ENCODE measurements around the gene RND3. TPM values are rescaled to one million over a fixed set of nuclear protein-coding genes. Genes with fewer than 3 reads are reported as not detected.

The RND3 gene
- total RNA-seq, 1 donor from 2014 or later, result not detected

DNA sequence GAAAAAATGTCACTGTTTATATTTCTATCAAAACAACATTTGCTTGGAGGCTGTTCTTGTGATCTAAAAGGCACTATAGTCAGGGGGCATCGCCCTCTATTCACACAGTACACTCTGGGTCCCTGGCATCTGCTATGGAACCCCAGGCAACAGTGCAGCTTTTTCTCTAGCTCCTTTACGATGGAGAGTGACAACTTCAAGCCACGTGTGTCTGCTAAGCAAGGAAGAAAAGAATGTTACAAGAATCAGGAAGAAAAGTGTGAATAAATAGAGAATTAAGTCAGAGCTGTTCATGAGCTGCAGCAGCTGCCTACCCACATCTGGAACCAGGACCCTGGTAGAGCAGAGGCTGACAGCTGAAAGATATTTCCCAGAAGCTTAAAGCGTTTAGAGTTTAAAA, 11.2 kb downstream of the RND3 start:
- no peak for DNase-seq
- Mint-ChIP-seq H3K36me3 (ENCODE audit: low read depth) (no peaks in the 10 kb centered on the region), H3K27ac (no peak overlapping the region), H3K4me3 (no peak overlapping the region), H3K27me3 (peaks cover 1% of the 10 kb centered on the region), H3K9me3 (no peaks in the 10 kb centered on the region), H3K4me1 (no peaks in the 10 kb centered on the region)
- intact Hi-C loops (cut with micrococcal nuclease), result no loop called here

- H3K4me1 Mint-ChIP-seq, result no peaks in the 10 kb centered on the region
- intact Hi-C loops (cut with micrococcal nuclease), result no loop called here
- DNase-seq, result no peak
- H3K36me3 Mint-ChIP-seq (ENCODE audit: low read depth), result no peaks in the 10 kb centered on the region
- H3K27me3 Mint-ChIP-seq, result no peaks in the 10 kb centered on the region
- no peaks in the 10 kb centered on the region for H3K9me3 Mint-ChIP-seq
- no peak overlapping the region for H3K4me3 Mint-ChIP-seq
- H3K27ac Mint-ChIP-seq, result no peak overlapping the region
Measured at GRCh38 chr2:150475479-150476250, 11.8 kb downstream of the RND3 start.

DNA sequence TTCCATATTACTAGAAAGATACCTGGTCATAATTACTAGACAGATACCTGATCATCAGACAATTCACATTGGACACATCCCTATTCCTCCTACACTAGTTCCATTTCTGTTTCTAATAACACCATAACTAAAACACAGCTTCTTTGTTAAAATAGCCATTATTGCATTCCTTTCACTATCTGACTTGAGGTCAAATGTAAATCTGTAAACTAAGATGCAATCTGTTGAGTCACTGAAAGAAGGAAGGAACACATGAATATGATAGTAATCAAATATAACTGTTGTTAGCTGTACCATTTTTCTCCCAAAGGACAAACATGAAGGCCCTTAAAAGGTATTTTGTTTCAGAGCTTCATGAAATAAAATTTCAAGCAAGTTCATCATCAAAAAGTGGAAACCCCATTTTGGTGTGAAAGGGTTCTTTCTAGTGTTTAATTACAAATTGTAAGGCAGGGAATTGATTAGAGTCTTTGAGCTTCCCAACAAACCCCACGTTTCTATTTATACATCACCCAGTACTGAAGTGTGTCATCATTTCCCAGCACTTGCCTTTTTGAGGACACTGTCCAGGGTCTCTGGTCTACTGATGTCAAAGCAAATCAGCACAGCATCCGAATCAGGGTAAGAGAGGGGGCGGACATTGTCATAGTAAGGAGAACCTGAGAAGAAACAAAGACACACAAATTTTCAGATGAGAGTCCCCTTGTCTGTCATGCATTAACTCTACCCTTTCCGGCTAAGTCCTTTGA, 13.0 kb downstream of the RND3 start:
- Mint-ChIP-seq H3K4me3 (no peak overlapping the region), H3K4me1 (no peaks in the 10 kb centered on the region), H3K27ac (no peak overlapping the region), H3K27me3 (no peaks in the 10 kb centered on the region), H3K36me3 (ENCODE audit: low read depth) (no peaks in the 10 kb centered on the region), H3K9me3 (no peaks in the 10 kb centered on the region)
- DNase-seq, result no peak
- intact Hi-C loops (cut with micrococcal nuclease), result no loop called here

- no peak overlapping the region for H3K27ac Mint-ChIP-seq
- no peaks in the 10 kb centered on the region for H3K9me3 Mint-ChIP-seq
- no peaks in the 10 kb centered on the region for H3K36me3 Mint-ChIP-seq (ENCODE audit: low read depth)
- no peak for DNase-seq
- H3K4me1 Mint-ChIP-seq, result no peaks in the 10 kb centered on the region
- intact Hi-C loops (cut with micrococcal nuclease), result no loop called here
- H3K4me3 Mint-ChIP-seq, result no peak overlapping the region
- no peaks in the 10 kb centered on the region for H3K27me3 Mint-ChIP-seq
Measured at GRCh38 chr2:150473767-150474166, 13.7 kb downstream of the RND3 start.

DNA sequence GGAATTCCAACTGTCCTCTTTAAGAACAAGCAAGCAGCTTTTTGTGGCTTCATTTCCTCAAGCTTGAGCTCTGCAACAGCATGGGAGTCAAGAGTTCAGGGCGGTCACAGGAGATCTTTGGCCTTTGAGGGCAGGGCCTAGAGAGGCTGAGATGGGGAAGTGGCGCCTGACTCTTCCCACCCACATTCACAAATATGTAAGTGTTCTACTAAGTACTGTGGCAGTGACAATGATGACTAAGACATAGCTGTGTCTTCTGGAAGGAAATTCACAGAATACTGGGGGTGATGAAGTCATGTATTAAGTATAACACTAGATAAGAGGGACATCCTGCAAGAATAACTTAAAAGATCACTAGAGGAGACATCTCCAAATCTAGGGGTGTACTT, 15.0 kb downstream of the RND3 start:
- H3K9me3 Mint-ChIP-seq, result no peaks in the 10 kb centered on the region
- H3K4me1 Mint-ChIP-seq, result no peaks in the 10 kb centered on the region
- H3K27me3 Mint-ChIP-seq, result no peaks in the 10 kb centered on the region
- DNase-seq, result no peak
- H3K4me3 Mint-ChIP-seq, result no peak overlapping the region
- H3K36me3 Mint-ChIP-seq (ENCODE audit: low read depth), result no peaks in the 10 kb centered on the region
- H3K27ac Mint-ChIP-seq, result no peak overlapping the region
- intact Hi-C loops (cut with micrococcal nuclease), result no loop called here

- no peak overlapping the region for H3K27ac Mint-ChIP-seq
- no peak for DNase-seq
- H3K4me1 Mint-ChIP-seq, result no peaks in the 10 kb centered on the region
Measured at GRCh38 chr2:150471813-150472510, 15.5 kb downstream of the RND3 start.

GRCh38 chr2:150470435-150470834, 17.0 kb downstream of the RND3 start:
- no peak for DNase-seq
- H3K27me3 Mint-ChIP-seq, result no peaks in the 10 kb centered on the region
- H3K9me3 Mint-ChIP-seq, result no peaks in the 10 kb centered on the region
- no peaks in the 10 kb centered on the region for H3K4me1 Mint-ChIP-seq
- no peak overlapping the region for H3K27ac Mint-ChIP-seq
- intact Hi-C loops (cut with micrococcal nuclease), result no loop called here
- no peaks in the 10 kb centered on the region for H3K36me3 Mint-ChIP-seq (ENCODE audit: low read depth)
- no peak overlapping the region for H3K4me3 Mint-ChIP-seq

More at GRCh38 chr2:150471813-150472510, 15.5 kb downstream of the RND3 start:
- no peaks in the 10 kb centered on the region for H3K27me3 Mint-ChIP-seq
- no peaks in the 10 kb centered on the region for H3K36me3 Mint-ChIP-seq (ENCODE audit: low read depth)
- H3K9me3 Mint-ChIP-seq, result no peaks in the 10 kb centered on the region
- intact Hi-C loops (cut with micrococcal nuclease), result no loop called here
- no peak overlapping the region for H3K4me3 Mint-ChIP-seq

DNA sequence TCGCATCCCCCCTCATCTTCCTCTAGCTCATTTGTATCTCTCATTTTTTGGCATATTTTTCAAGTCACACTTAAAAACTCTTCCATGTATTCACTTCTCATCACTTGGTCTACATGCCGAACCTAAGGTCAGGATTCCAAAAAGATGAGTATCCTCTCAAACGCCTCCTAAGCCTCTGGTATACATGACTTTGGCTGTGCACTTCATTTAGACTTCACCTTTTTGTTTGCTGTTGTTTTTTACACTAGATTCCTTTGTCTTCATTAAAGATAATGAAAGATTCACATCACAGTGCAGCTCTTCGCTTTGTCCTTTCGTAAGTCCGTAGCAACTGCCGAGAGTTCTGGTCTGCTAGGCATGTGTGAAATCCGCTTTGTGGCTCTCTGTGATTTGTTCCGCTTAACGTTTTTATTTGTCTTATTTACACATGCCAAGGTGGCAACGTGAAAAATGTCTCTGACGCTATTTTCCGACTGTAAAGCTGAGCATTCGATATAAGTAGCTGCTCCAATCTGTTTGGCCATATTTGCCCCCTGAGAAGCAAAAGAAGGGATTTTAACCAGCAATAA, 17.7 kb downstream of the RND3 start:
- no peak overlapping the region for H3K27ac Mint-ChIP-seq
- intact Hi-C loops (cut with micrococcal nuclease), result no loop called here
- H3K27me3 Mint-ChIP-seq, result no peaks in the 10 kb centered on the region
- no peaks in the 10 kb centered on the region for H3K36me3 Mint-ChIP-seq (ENCODE audit: low read depth)
- no peak overlapping the region for H3K4me3 Mint-ChIP-seq
- H3K9me3 Mint-ChIP-seq, result no peaks in the 10 kb centered on the region
- H3K4me1 Mint-ChIP-seq, result no peaks in the 10 kb centered on the region
- no peak for DNase-seq

- Mint-ChIP-seq H3K9me3 (no peaks in the 10 kb centered on the region), H3K4me3 (no peak overlapping the region), H3K27ac (no peak overlapping the region), H3K36me3 (ENCODE audit: low read depth) (no peaks in the 10 kb centered on the region), H3K4me1 (no peaks in the 10 kb centered on the region), H3K27me3 (no peaks in the 10 kb centered on the region)
- intact Hi-C loops (cut with micrococcal nuclease), result no loop called here
- no peak for DNase-seq
Measured at GRCh38 chr2:150468350-150468960, 19.0 kb downstream of the RND3 start.

DNA sequence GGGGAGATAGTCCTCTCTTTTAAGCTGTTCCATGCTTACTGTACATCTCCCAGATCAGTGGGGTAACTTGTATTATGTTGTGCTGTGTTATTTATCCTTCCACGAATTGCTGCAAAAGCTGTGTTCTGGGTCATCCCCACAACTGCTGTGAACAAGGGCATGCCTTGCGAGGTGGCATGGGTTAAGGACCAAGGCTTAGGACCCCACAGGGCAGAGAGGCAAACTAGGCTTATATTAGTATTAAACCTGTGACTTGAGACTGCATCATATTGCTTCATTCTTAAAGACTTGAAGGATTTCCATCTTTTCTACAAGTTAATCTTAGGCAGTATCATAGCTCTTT, 19.9 kb downstream of the RND3 start:
- intact Hi-C loops (cut with micrococcal nuclease), result no loop called here
- Mint-ChIP-seq H3K4me3 (no peak overlapping the region), H3K4me1 (no peaks in the 10 kb centered on the region), H3K27ac (no peak overlapping the region), H3K27me3 (no peaks in the 10 kb centered on the region), H3K36me3 (ENCODE audit: low read depth) (no peaks in the 10 kb centered on the region), H3K9me3 (no peaks in the 10 kb centered on the region)
- no peak for DNase-seq

DNA sequence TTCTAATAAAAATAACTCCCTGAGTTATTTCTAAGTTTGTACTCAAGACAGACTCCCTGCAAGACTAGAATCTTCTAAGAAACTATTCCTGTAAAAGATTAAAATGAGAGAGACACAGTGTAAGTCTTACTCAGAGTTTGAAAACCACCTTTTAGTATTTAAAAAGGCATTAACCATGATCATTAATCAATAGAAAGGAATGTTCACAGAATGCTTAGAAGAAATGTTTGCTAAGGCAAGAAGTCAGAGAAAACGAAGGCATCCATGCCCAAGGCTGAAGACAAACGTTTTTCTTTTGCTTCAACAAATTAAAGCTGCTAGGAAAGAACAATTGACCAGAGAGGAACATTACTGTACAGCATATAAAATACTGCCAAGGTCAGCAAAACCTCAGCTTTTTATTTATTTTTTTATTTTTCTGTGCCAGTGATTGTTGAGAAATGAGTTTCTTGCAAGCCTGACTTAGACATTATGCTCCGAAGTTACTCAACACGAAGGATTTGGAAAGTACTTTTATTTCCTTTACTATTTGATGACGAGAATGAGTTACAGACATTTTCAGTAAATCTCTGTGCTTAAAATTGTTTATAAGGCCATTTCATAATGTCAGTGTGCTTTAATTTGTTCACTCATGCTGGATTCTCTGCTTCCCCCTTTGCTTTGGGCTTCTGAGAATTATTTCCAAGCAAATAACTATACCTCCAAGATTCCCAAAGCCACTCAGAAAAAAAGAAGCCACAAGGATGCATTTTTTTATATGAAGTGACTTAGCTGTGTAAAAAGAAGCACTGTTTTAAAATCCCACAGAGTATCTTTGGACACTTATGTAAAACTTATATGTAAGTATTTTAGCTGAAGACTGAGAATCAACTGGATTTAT, 20.5 kb downstream of the RND3 start:
- H3K9me3 Mint-ChIP-seq, result no peaks in the 10 kb centered on the region
- no peaks in the 10 kb centered on the region for H3K36me3 Mint-ChIP-seq (ENCODE audit: low read depth)
- no peak overlapping the region for H3K4me3 Mint-ChIP-seq
- H3K4me1 Mint-ChIP-seq, result no peaks in the 10 kb centered on the region
- H3K27me3 Mint-ChIP-seq, result no peaks in the 10 kb centered on the region
- intact Hi-C loops (cut with micrococcal nuclease), result no loop called here
- no peak for DNase-seq
- no peak overlapping the region for H3K27ac Mint-ChIP-seq

- Mint-ChIP-seq H3K27ac (no peak overlapping the region), H3K27me3 (no peaks in the 10 kb centered on the region), H3K9me3 (no peaks in the 10 kb centered on the region), H3K4me3 (no peak overlapping the region), H3K4me1 (no peaks in the 10 kb centered on the region), H3K36me3 (ENCODE audit: low read depth) (no peaks in the 10 kb centered on the region)
- DNase-seq, result no peak
- intact Hi-C loops (cut with micrococcal nuclease), result no loop called here
Measured at GRCh38 chr2:150465703-150466569, 21.5 kb downstream of the RND3 start.
